ENCODE results near the gene NOTCH2. TPM values are rescaled to one million over a fixed set of nuclear protein-coding genes. Genes with fewer than 3 reads are reported as not detected.

The NOTCH2 gene
- total and polyA plus RNA-seq, 8 donors = 6.7 to 89.4 (median 45.7) TPM

- H3K27ac ChIP-seq = no peak overlapping the region
Observed at GRCh38 chr1:119954476-119955422, 114.7 kb downstream of the NOTCH2 start.

GRCh38 chr1:119953266-119953998 lies 116.0 kb downstream of the NOTCH2 start:
- no peak for FAIRE-seq
- TF ChIP-seq CTCF (IDR thresholded peaks at IDR 0.05) = no peak
- DNase-seq = no peak
- intact Hi-C loops (cut with DNase I) = no loop called here
- ATAC-seq = no peak
- Histone ChIP-seq H3K9me3 (no peaks in the 10 kb centered on the region), H3K27ac (no peak overlapping the region), H3K4me3 (no peak overlapping the region), H3K36me3 (peaks cover 4 to 51% (median 26%) of the 10 kb centered on the region in 3 donors), H3K4me1 (no peaks in the 10 kb centered on the region), H3K27me3 (no peaks in the 10 kb centered on the region)
- 93 to 94% methylated on average over 5 of the region's 5 CpGs for WGBS, 2 donors

More at GRCh38 chr1:119954476-119955422, 114.7 kb downstream of the NOTCH2 start:
- no peak for DNase-seq
- ATAC-seq = no peak
- H3K4me3 ChIP-seq = no peak overlapping the region
- H3K9me3 ChIP-seq = no peaks in the 10 kb centered on the region
- H3K27me3 ChIP-seq = no peaks in the 10 kb centered on the region
- peaks cover 4 to 50% (median 23%) of the 10 kb centered on the region in 3 donors for H3K36me3 ChIP-seq
- intact Hi-C loops (cut with DNase I) = no loop called here
- no peak for FAIRE-seq
- H3K4me1 ChIP-seq = no peaks in the 10 kb centered on the region
- no peak for TF ChIP-seq CTCF (IDR thresholded peaks at IDR 0.05)
- WGBS, 2 donors = 86 to 89% methylated on average over 9 of the region's 9 CpGs

GRCh38 chr1:119952496-119952895 lies 117.0 kb downstream of the NOTCH2 start:
- TF ChIP-seq CTCF (IDR thresholded peaks at IDR 0.05) = no peak
- WGBS, 2 donors = 96 to 99% methylated on average over 5 of the region's 5 CpGs
- intact Hi-C loops (cut with DNase I) = no loop called here
- Histone ChIP-seq H3K27ac (no peak overlapping the region), H3K27me3 (no peaks in the 10 kb centered on the region), H3K36me3 (peaks cover 4 to 59% (median 26%) of the 10 kb centered on the region in 3 donors), H3K4me1 (no peaks in the 10 kb centered on the region), H3K4me3 (no peak overlapping the region), H3K9me3 (no peaks in the 10 kb centered on the region)
- FAIRE-seq (no peak), DNase-seq (no peak), ATAC-seq (no peak)

GRCh38 chr1:119948342-119949214 lies 120.9 kb downstream of the NOTCH2 start:
- H3K36me3 ChIP-seq = peaks cover 4 to 41% (median 19%) of the 10 kb centered on the region in 3 donors
- H3K27ac ChIP-seq = no peak overlapping the region
- no peak for FAIRE-seq
- DNase-seq = peak; percentile 54 to 85 (median 68)
- no peaks in the 10 kb centered on the region for H3K4me1 ChIP-seq
- intact Hi-C loops (cut with DNase I) = no loop called here
- H3K4me3 ChIP-seq = no peak overlapping the region
- no peaks in the 10 kb centered on the region for H3K9me3 ChIP-seq
- 45 to 53% methylated on average over 6 of the region's 6 CpGs for WGBS, 2 donors
- ATAC-seq = peak; percentile 70 to 93 (median 92)
- H3K27me3 ChIP-seq = no peaks in the 10 kb centered on the region
- TF ChIP-seq CTCF (IDR thresholded peaks at IDR 0.05) = peak; percentile 31 to 78 (median 72)
